GM19238 (cell line): Measurements from ENCODE around the gene ABCA7.

ENCODE experiments used
- DNase-seq: peaks from one replicate; pipeline ENCODE4 v3.0.0; 2011; ENCODE audit warnings: low spot score; ENCODE audit not compliant: insufficient read length

Gene ABCA7

DNA sequence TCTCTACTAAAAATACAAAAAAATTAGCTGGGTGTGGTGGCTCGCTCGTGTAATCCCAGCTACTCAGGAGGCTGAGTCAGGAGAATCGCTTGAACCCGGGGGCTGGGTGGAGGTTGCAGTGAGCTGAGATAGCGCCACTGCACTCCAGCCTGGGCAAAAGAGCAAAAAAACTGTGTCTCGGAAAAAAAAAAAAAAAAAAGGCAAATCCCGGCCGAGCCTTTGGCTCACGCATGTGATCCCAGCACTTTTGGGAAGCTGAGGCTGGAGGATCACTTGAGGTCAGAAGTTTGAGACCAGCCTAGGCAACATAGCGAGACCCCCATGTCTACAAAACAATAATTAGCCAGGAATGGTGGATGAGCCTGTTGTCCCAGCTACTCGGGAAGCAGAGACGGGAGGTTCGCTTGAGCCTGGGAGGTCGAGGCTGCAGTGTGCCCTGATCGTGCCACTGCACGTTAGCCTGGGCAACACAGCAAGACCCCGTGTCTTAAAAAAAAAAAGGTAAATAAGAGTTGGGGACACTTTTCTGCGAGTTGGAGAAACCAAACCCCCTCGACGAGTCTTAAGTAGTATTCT, 63.3 kb downstream of the ABCA7 start:
- no peak for DNase-seq

DNA sequence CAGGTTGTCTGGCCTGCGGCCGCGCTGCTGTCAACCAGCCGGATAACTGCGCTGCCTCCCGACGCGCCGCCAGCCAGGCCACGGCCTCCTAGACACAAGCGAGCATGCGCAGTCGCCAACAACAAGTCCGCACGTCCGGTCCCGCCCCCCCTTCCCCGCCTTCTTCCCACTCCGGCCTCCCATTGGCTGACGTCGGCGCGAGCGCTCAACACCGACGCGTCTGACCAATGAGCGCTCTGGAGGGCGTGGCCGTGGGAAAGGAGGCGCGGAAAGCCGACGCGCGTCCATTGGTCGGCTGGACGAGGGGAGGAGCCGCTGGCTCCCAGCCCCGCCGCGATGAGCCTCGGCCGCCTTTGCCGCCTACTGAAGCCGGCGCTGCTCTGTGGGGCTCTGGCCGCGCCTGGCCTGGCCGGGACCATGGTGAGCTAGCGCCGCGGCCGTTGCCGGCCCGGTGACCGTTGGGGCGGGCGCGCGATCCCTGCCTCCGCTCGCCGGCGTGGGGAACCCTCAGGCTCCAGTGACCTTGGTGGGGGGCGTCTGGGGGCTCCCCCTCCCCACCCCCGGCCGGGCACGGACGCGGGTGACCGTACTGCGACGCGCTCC, 63.9 kb downstream of the ABCA7 start, which contains the start of gene GPX4:
TSS of gene GPX4 (plus strand) at position 287 of the 603 bp plus-strand sequence. CDS start at position 337, 50 bp downstream.
- peak; percentile 100 for DNase-seq

DNA sequence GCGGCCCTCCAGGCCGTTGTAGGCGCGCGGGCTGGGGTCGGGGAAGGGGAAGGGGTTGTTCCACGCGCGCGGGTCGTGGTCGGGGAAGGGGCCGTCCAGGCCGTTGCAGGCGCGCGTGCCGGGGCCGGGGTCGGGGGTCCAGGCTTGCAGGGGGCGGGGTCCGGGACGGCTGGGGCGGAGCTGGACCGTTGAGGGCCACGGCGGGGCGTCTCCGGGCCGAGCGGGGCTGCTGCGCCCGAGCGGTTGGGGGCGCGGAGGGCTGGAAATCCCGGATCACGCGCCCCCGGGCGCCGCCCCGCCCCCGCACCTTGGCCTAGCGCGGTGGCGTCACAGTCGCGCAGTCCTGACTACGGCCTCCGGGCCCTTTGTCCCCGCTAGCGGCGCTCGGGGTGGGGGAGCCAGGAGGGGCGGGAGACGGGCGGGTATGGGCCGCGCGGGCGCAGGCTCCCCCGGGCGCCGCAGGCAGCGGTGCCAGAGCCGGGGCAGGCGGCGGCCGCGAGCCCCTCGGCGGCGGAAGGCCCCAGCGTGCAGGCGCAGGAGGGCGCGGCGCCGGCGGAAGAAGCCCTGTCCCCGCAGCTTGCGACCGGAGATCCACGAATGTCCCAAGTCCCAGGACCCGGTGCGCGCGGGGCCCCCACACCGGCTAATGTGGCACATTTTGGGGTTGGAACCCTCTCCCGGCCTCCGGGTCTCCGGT, 64.6 kb downstream of the ABCA7 start:
- peak; percentile 90 for DNase-seq

DNA sequence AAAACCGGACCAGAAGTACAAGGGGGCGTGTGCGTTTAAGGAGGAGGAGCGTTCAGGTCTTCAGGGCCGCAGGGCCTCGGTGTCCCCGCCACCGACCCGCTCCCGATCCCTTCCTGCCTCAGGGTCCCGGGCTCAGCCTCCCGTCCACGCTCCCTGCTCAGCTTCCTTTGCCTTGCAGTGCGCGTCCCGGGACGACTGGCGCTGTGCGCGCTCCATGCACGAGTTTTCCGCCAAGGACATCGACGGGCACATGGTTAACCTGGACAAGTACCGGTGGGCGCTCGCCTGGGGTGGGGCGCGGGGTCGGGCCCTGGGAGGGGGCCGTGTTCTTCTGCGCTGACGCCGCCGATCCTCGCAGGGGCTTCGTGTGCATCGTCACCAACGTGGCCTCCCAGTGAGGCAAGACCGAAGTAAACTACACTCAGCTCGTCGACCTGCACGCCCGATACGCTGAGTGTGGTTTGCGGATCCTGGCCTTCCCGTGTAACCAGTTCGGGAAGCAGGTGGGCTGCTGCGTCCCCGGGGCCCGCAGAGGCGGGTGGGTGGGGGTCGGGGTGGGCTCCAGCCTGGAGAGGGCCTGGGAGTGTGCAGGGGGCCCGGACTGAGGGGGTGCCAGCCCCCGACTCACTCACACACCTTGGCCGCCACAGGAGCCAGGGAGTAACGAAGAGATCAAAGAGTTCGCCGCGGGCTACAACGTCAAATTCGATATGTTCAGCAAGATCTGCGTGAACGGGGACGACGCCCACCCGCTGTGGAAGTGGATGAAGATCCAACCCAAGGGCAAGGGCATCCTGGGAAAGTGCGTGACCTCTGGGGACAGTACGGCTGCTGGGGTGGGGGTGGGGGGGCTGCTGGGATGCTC, 65.3 kb downstream of the ABCA7 start:
- peak; percentile 62 for DNase-seq

DNA sequence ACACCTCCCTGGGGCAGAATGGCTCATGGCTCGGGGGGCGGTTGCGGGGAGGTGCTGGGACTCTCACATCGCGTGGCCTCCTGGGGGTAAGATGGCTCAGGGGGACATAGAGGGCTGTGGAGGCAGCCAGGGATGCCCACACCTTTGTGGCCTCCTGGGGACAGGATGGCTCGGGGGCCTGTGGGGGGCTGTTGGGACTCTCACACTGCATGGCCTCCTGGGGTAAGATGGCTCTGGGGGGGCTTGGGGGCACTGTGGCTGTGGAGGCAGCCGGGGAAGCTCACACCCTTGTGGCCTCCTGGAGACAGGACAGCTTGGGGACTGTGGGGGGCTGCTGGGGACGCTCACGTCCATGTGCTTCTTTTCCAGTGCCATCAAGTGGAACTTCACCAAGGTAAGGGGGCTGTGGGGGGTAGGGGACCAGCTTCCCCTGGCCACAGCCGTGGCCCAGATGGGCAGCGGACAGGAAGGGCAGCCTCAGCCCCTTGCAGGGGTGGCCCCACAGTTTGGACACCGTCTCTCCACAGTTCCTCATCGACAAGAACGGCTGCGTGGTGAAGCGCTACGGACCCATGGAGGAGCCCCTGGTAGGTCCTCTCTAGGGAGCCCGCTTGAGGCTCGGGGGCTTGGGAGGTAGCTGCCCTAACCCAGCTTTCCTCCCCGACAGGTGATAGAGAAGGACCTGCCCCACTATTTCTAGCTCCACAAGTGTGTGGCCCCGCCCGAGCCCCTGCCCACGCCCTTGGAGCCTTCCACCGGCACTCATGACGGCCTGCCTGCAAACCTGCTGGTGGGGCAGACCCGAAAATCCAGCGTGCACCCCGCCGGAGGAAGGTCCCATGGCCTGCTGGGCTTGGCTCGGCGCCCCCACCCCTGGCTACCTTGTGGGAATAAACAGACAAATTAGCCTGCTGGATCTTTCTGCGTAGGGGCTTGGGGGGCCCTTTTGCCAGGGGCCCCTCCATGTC, 66.2 kb downstream of the ABCA7 start:
- no peak for DNase-seq

DNA sequence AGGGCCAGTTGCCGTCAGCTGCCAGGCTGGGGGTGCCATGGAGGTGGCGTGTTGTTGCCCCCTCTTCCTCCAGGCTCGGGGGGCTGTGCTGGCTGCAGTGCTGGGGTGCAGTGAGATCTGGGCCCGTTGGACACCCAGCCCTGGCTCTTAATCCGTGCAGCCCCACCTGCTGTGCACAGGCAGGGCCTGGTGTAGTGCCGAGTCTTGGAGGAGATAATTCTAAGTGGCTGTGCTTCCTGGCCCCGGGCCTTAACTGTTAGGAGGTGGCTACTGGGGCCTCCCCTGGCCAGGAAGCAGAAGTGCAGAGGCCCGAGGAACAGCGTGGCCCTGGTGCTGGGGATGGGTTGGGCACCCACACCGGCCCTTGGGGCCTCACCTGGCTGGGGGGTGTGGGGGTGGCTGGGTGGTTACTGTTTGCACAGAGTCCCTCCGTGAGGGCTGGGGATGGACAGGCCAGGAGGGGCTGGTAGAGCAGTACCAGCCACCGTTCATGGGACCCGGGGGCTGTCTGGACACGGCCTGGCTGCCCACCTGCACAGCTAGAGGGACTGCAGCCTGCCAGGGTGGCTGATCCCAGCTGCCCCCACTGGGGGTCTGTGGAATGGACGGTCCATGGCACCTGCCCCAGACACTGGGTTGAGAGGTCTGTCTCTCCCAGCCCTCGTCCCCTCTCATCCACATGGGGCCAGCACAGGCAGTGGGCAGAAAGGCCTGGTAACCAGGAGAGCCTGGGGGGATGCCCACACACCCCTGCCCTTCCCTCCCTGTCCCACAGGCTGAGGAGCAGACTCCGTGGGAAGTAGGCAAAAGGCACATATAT, 67.1 kb downstream of the ABCA7 start:
- no peak for DNase-seq

DNA sequence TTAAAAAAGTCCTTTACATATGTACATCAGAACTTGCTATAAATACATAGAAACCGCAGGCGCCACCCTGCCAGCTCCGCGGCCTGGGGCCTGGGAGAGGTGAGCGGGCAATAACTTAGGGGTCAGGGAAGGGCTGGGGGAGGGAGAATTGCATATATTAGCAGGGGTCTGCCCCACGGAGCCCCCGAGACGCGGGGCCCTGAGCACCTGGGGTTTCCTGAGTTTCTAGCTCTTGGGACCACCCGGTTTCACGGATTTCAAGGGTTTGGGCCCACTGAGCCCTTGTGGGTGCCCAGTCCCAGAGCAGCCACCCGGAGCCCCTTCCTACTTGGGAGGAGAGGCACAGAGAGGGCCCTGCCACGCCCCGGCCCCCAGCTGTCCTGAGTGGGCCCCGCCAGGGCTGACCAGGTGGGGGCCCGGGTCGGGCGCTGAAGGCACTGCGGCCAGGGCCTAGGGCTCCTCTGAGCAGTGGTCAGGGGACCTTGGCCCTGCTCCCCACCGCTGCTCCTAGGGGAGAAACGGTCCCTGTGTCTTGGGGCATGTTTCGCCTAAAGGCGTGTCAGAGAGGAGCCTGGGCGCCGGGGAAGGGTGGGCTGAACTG, 67.9 kb downstream of the ABCA7 start:
- DNase-seq = no peak

DNA sequence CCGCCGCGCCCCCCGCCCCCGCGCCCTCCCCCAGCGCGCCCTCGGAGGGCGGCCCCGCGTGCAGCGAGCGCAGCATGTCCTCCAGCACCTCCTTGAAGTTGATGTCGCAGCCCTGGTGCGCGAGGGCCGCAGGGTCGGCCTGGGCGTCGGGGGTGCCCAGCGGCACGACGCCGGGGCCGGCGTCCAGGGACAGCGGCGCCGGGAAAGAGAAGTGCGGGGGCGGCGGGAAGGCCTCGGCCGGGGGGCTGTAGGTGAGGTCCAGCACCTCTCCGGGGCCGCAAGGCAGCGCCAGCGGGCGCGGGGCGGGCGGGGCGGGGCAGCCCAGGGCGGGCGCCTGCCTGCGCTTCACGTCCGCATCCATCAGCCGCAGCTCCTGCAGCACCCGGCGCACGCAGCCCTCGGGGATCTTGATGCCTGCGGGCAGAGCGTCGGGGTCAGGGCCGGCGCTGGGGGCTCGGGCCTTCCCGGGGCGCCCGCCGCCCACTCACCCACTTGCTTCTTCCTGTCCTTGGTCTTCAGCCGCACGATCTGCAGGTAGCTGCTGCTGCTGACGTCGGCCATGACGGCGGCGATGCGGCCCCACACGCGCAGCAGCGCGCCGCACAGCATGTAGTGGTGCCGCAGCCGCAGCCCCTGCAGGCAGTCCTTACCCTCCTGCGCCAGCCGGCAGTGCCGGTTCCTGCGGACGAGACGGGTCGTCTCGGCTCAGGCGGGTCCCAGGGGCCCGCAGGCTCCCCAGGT, 68.6 kb downstream of the ABCA7 start:
- DNase-seq = no peak

DNA sequence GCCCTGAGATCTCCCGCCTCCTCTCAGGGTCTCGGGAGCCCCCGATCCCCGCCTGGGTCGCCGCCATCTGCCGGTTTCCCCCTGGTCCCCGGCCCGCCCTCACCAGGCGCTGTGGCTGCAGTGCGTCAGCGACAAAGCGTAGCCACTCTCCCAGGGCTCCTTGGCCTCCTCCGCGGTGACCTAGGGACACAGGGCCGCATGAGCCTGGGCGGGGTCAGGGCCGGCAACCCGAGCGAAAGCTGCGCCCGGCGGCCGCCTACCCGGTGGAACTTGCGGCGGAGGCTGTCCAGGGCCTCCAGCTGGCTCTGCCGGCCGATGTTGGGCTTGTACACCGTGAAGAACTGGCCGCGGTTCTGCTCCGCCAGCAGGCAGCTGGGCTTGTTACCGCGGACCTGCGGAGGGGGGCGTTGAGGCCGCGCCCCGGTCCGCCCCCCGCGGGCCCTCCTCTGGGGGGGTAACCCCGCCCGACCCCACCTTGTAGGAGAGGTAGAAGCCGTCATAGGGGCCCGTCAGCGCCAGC, 69.2 kb downstream of the ABCA7 start:
- no peak for DNase-seq

DNA sequence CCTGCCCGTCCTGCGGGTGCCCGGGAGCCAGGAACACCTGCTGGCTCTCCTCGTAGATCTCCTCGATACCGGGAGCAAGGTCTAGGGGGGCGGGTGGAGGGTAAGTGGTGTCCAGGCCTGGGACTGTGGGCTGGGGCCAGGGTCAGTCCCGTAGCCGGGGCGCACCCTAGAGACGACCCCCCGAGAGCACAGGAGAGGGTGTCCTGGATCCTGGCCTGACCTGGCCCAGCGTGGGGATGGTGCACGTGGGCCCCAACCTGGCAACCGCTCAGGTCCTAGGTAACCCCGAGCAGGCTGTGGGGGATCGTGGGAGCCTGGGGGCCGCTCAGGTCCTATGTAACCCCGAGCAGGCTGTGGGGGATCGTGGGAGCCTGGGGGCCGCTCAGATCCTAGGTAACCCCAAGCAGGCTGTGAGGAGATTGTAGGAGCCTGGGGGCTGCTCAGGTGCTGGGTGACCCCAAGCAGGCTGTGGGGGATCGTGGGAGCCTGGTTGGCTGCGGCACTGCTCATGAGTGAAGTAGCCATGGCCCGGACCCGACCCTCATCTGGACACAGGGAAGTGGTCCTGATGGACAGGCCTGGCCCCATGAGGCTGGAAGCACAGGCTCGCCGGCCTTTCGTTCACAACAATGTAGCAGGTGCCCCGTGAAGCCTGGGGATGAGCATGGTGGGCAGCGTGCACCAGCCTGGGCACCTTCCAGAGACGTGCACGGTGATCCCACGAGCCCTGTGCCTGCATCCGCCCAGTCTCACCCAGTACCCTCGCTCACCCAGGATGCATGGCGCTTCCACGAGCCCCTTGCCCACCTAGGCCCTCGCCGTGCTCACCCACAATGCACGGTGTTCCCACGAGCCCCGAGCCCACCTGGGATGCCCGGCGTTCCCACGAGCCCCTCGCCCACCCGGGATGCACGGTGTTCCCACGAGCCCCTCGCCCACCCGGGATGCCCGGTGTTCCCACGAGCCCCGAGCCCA, 70.1 kb downstream of the ABCA7 start:
- DNase-seq = no peak

DNA sequence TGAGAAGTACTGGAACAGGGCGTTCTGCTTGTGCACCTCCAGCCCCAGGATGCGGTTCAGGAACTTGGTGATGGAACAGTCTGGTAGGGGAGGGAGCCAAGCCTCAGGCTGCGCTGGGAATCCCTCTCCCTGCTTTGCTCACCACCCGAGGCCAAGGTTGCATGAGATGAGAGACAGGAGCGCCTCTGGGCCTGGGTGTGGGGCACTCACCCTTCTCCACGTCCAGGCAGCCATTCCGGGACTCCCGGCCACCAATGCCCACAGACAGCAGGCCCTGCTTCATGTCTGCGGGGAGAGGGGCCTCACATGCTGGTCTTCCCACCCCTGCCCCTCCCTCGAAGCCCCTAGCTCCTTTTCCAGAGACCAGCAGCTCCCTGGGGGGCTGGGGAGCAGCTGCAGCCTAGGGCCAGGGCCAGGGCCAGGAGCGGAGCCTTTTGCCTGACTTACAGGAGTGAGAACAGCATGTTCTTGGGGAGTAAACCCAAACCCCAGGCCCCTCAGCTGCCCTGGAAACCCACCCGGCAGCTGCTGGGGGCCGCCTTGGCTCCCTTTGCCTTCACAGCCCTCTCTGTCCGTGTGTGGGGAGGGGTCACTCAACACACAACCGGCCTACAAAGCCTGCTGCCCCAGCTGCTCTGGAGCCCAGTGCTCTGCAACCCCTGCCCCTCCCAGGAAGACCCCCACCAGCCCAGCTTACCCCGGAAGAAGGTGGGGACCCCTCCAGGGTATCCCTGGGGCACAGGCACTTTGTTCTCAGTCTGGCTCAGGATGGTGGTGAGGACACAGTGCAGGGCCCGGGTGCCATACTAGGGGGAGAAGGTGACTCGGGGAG, 71.1 kb downstream of the ABCA7 start:
- no peak for DNase-seq

DNA sequence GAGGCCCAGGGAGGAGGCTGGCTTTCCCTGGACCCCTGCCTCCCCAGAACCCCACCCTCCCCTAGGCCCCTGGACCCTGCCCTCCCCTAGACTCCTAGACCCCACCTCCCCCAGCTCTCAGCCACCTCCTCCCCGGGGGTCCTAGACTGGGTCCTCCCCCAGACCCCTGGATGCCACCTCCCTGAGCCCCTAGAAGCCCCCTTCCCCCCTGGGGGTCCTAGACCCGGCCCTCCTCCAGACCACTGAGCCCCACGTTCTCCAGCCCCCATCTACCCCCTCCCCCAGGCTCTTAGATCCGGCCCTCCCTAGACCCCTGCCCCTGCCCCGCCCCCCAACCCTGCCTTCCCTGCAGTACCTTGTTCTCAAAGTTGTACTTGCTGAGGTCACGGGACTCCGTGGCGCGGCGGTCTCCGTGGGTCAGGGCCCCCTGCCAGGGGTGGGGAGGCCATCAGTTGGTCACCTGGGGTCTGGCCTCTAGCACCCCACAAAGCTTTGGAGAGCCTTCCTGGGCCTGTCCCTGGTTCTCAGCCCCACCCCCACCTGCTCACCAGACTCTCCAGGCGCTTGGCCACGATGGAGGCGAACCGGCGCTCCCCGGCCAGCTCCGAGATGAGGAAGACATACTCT, 71.8 kb downstream of the ABCA7 start:
- no peak for DNase-seq

DNA sequence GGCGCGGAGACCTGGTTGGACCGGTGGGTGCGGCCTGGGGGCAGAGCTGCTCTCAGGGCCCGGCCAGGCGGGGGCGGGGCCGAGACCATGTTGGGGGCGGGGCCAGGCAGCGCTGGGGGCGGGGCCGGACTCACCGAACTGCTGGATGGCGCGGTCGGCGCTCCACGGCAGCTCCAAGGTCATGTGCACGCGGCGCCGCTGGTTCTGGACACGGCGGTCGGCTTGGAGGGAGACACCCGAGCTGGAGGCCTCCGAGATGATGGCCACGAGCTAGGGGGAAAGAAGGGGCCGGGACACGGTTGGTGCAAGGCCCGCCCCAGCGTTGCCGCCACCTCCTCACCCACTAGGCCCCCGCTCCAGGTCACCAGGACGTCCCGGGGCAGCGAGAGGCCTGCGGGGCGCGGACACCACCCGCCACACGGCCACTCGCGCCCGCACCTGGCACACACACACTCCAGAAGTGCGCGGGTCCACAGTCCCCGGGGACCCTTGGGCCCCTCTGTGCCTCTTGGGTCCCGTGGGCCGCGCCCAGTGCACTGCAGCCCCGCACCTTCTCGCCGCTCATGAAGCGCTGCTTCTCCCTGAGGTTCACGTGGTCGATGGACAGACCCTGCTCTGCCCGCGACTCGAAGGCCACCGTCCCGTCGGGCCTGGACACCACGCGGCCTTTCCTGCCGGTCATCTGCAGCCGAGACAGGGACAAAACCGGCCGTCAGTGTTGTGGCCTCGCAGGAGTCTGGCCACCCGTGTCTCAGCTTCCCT, 72.5 kb downstream of the ABCA7 start:
- DNase-seq = no peak

DNA sequence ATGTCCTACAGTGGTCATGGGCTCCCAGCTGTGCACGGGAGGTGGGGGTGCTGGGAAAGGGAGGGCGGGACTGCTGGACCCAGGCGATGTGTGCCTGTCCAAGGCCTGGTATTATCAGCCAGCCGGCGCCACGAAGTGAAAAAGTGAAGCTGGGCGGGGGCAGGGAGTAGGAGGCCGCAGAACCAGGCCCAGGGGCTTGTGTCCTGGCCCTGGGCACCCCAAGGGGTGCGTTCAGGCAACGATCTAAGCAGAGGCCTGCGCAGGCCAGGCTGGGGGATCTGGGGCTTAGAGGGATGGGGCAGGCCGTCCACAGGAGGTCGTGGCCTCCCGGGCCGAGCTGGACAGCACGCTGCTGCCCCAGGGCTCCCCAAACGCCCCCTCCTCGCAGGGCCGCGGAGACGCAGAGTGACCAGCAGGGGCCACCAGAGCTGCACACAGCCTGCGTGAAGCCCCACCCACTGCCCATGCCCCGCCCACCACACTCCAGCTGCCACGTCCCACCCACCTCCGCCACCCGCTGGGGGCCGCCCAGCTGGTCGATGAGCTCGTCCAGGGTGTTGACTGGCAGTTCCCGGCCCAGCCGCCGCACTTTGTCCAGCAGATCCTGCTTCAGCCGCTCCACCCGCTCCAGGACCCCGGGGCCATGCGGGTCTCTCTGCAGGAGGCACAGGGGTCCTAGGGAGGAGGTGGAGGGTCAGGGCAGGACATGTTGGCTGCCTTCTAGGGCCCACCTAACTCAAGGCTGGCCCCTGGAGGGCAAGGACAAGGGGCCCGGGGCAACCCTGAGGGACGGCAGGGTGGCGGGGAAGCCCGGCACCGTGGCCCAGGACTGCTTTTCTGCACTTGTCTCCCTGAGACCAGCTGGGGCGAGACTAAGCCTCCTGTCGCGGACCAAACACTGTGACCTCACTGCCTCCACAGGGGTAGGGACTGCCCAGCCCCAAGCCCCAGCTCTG, 73.4 kb downstream of the ABCA7 start:
- peak; percentile 99 for DNase-seq
